GM23338 (cell line): ENCODE results near the gene RABL2A.
"Not testable (repeated sequence)": the region's sequence is repeated elsewhere in the genome, so short reads cannot be mapped to it uniquely, and the experiment has no call there.

Experiments used
- EZH2 ChIP-seq: fragments of 200-600 bp; sonication (generic); IDR thresholded peaks from one replicate; pipeline ENCODE4 v1.8.0; 2017; ENCODE audit warnings: antibody characterized with exemption, mild to moderate bottlenecking, low read depth; ENCODE audit not compliant: unreplicated experiment
- EZH2phosphoT487 ChIP-seq: fragments of 200-600 bp; sonication (generic); IDR thresholded peaks from one replicate; pipeline ENCODE4 v1.8.1; 2018; ENCODE audit warnings: antibody characterized with exemption; ENCODE audit not compliant: unreplicated experiment
- POLR2AphosphoS5 ChIP-seq: IDR thresholded peaks from 2 replicates; pipeline ENCODE4 v1.6.1; 2016; ENCODE audit warnings: antibody characterized with exemption, low read depth
- REST ChIP-seq: IDR thresholded peaks from one replicate; pipeline ENCODE4 v1.6.1; 2018; ENCODE audit warnings: antibody characterized with exemption; ENCODE audit not compliant: unreplicated experiment
- TF ChIP-seq, protein P1 (sequence below), 2 experiments: fragments of 200-600 bp in 1 of 2; sonication (generic) in 1 of 2; conservative IDR thresholded peaks; 2 replicates each; pipeline versions ENCODE4 v1.5.1 to v1.6.1; 2016 to 2017; ENCODE audit warnings: antibody characterized with exemption in 2 of 2, low read depth in 2 of 2, mild to moderate bottlenecking in 2 of 2, moderate library complexity in 1 of 2

GRCh38 chr2:113635358-113635757 is 8.3 kb downstream of the RABL2A start:
- TF ChIP-seq POLR2AphosphoS5, REST, EZH2, EZH2phosphoT487: not testable (repeated sequence)
- TF ChIP-seq, protein P1, sequence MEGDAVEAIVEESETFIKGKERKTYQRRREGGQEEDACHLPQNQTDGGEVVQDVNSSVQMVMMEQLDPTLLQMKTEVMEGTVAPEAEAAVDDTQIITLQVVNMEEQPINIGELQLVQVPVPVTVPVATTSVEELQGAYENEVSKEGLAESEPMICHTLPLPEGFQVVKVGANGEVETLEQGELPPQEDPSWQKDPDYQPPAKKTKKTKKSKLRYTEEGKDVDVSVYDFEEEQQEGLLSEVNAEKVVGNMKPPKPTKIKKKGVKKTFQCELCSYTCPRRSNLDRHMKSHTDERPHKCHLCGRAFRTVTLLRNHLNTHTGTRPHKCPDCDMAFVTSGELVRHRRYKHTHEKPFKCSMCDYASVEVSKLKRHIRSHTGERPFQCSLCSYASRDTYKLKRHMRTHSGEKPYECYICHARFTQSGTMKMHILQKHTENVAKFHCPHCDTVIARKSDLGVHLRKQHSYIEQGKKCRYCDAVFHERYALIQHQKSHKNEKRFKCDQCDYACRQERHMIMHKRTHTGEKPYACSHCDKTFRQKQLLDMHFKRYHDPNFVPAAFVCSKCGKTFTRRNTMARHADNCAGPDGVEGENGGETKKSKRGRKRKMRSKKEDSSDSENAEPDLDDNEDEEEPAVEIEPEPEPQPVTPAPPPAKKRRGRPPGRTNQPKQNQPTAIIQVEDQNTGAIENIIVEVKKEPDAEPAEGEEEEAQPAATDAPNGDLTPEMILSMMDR (conservative IDR thresholded peaks at IDR 0.05; ENCODE audit: low read depth in 2 of 2) = not testable (repeated sequence)
